ENCODE results near the gene GCHFR. TPM values are rescaled to one million over a fixed set of nuclear protein-coding genes. Genes with fewer than 3 reads are reported as not detected.

Gene GCHFR
- polyA plus RNA-seq, 1 of the 3 experiments (the other 2 are of a cell fraction) = 0.67 TPM

GRCh38 chr15:40787344-40787841 is 23.5 kb downstream of the GCHFR start:
- ChIA-PET CTCF (interaction anchor here (0.8 to 31.8 kb wide), 5 partner anchors 16 to 104 kb away, joined by 3 to 555 read pairs (median 5); partner anchors contain the start of gene RMDN3), POLR2A (no interaction called here)
- H3K9ac ChIP-seq = no peak overlapping the region

GRCh38 chr15:40787991-40788390 is 24.1 kb downstream of the GCHFR start:
- POLR2A ChIA-PET = no interaction called here
- no peaks in the 10 kb centered on the region for H3K9me3 ChIP-seq
- peaks cover 2 to 12% of the 10 kb centered on the region in 2 experiments; a peak in 3 of 4 replicates for H3K4me1 ChIP-seq (ENCODE audit: control insufficient read depth in 1 of 2, insufficient read depth in 2 of 2, low read depth in 1 of 2, low read length in 1 of 2)
- CTCF ChIA-PET = interaction anchor here (1.1 to 31.8 kb wide), 5 partner anchors 16 to 104 kb away, joined by 4 to 555 read pairs (median 5); partner anchors contain the start of gene RMDN3
- peaks cover 19% of the 10 kb centered on the region for H4K20me1 ChIP-seq (ENCODE audit: insufficient read depth)
- 57% methylated on average over 5 of the region's 6 CpGs for WGBS (ENCODE audit: low lambda C conversion rate)
- no peaks in the 10 kb centered on the region for H3K9me2 ChIP-seq
- H3K4me2 ChIP-seq = peak overlapping the region; percentile 54; the same call in 1 of the 2 replicates
- no peak overlapping the region for H3K9ac ChIP-seq
- H3K4me3 ChIP-seq (ENCODE audit: low read depth in 2 of 2, low read length in 1 of 2) = no peak overlapping the region
- H2AFZ ChIP-seq (ENCODE audit: low read depth) = no peak overlapping the region
- peaks cover 64% of the 10 kb centered on the region for H3K79me2 ChIP-seq (ENCODE audit: insufficient read depth)
- TF ChIP-seq RCOR1 (IDR thresholded peaks at IDR 0.05; ENCODE audit: low read length) (no peak), RAD21 (IDR thresholded peaks at IDR 0.05; ENCODE audit: low read length) (no peak), YY1 (IDR thresholded peaks at IDR 0.05; ENCODE audit: low read depth) (no peak), IRF3 (IDR thresholded peaks at IDR 0.05; ENCODE audit: low read depth, low read length) (no peak), FOSL2 (IDR thresholded peaks at IDR 0.05; ENCODE audit: borderline replicate concordance, low read depth) (no peak), POLR2AphosphoS5 (IDR thresholded peaks at IDR 0.05; ENCODE audit: low read depth, low read length) (no peak)
- peaks cover 0 to 5% of the 10 kb centered on the region in 2 experiments for H3K36me3 ChIP-seq (replicated peaks in 1 of 2; ENCODE audit: control insufficient read depth in 1 of 2, insufficient read depth in 2 of 2, low read length in 1 of 2)
- peaks cover 4% of the 10 kb centered on the region for H3F3A ChIP-seq (replicated peaks; ENCODE audit: insufficient read depth)
- H3K27ac ChIP-seq (ENCODE audit: low read depth in 2 of 2, low read length in 1 of 2) = peak overlapping the region in 1 of 2 experiments; percentile 61; a peak in 1 of 4 replicates
- no peaks in the 10 kb centered on the region for H3K27me3 ChIP-seq (ENCODE audit: insufficient read depth)
- DNase-seq = no peak

More at GRCh38 chr15:40787344-40787841, 23.5 kb downstream of the GCHFR start:
- 0 out of 2 replicates have a peak, but pooled peaks have one; percentile 15 for TF ChIP-seq FOSL2 (IDR thresholded peaks at IDR 0.05; ENCODE audit: borderline replicate concordance, low read depth)
- TF ChIP-seq TCF12 (IDR thresholded peaks at IDR 0.05) = 0 out of 2 replicates have a peak, but pooled peaks have one; percentile 14
- 0 out of 2 replicates have a peak, but pooled peaks have one; percentile 26 for TF ChIP-seq MAX (IDR thresholded peaks at IDR 0.05; ENCODE audit: low read depth)
- TF ChIP-seq NRF1 (IDR thresholded peaks at IDR 0.05; ENCODE audit: low read depth, low read length) = no peak
- TF ChIP-seq NFIC (IDR thresholded peaks at IDR 0.05; ENCODE audit: borderline replicate concordance) = peak; percentile 71; the same call in 1 of the 2 replicates
- TF ChIP-seq JUND (IDR thresholded peaks at IDR 0.05) = no peak; the same call in 1 of the 2 replicates
- TF ChIP-seq CHD2 (IDR thresholded peaks at IDR 0.05; ENCODE audit: low read length, partially characterized antibody) = no peak
- peak overlapping the region in 1 of 2 experiments; percentile 61; a peak in 2 of 4 replicates for H3K27ac ChIP-seq (ENCODE audit: low read depth in 2 of 2, low read length in 1 of 2)
- peaks cover 2 to 12% of the 10 kb centered on the region in 2 experiments; a peak in 3 of 4 replicates for H3K4me1 ChIP-seq (ENCODE audit: control insufficient read depth in 1 of 2, insufficient read depth in 2 of 2, low read depth in 1 of 2, low read length in 1 of 2)
- no peak overlapping the region for H3K4me3 ChIP-seq (ENCODE audit: low read depth in 2 of 2, low read length in 1 of 2)
- peaks cover 21% of the 10 kb centered on the region for H4K20me1 ChIP-seq (ENCODE audit: insufficient read depth)
- no peaks in the 10 kb centered on the region for H3K9me2 ChIP-seq
- no peak overlapping the region for H2AFZ ChIP-seq (ENCODE audit: low read depth)
- H3K36me3 ChIP-seq (replicated peaks in 1 of 2; ENCODE audit: control insufficient read depth in 1 of 2, insufficient read depth in 2 of 2, low read length in 1 of 2) = peaks cover 0 to 3% of the 10 kb centered on the region in 2 experiments
- H3K4me2 ChIP-seq = peak overlapping the region; percentile 54
- no peaks in the 10 kb centered on the region for H3K27me3 ChIP-seq (ENCODE audit: insufficient read depth)
- whole genome bisulfite sequencing (ENCODE audit: low lambda C conversion rate) = 42% methylated on average over 4 of the region's 4 CpGs
- H3K9me3 ChIP-seq = no peaks in the 10 kb centered on the region
- no peak for DNase-seq
- peaks cover 4% of the 10 kb centered on the region for H3F3A ChIP-seq (replicated peaks; ENCODE audit: insufficient read depth)
- H3K79me2 ChIP-seq (ENCODE audit: insufficient read depth) = peaks cover 58% of the 10 kb centered on the region

Data from SK-N-SH (cell line).